ENCODE data around the gene HDAC7. TPM values are rescaled to one million over a fixed set of nuclear protein-coding genes. Genes with fewer than 3 reads are reported as not detected.

HDAC7 gene
- total and polyA plus RNA-seq, 2 experiments from 2014 or later = 41.3 to 60.1 TPM

- Histone ChIP-seq H3K9me2 (ENCODE audit: insufficient read depth) (no peaks in the 10 kb centered on the region), H3K79me2 (replicated peaks; ENCODE audit: insufficient read depth) (no peaks in the 10 kb centered on the region), H3K36me3 (ENCODE audit: insufficient read depth) (no peaks in the 10 kb centered on the region), H3K27ac (ENCODE audit: low read depth) (no peak overlapping the region), H3K4me3 (no peak overlapping the region), H3K27me3 (ENCODE audit: insufficient read depth) (no peaks in the 10 kb centered on the region), H3K4me1 (ENCODE audit: insufficient read depth) (peaks cover 16% of the 10 kb centered on the region), H3K4me2 (no peak overlapping the region), H2AFZ (no peak overlapping the region), H3F3A (replicated peaks; ENCODE audit: low read depth) (no peaks in the 10 kb centered on the region), H4K20me1 (replicated peaks; ENCODE audit: insufficient read depth) (no peaks in the 10 kb centered on the region)
- peaks cover 51% of the 10 kb centered on the region for H3K4me1 Mint-ChIP-seq
- no peaks in the 10 kb centered on the region for H3K9me3 Mint-ChIP-seq
- no peak overlapping the region for H3K4me3 Mint-ChIP-seq
- no peak for ATAC-seq
- no peak for DNase-seq (ENCODE audit: low spot score)
- no peak overlapping the region for H3K27ac Mint-ChIP-seq
- H3K36me3 Mint-ChIP-seq (ENCODE audit: low read depth) = peaks cover 4% of the 10 kb centered on the region; the same call in 1 of the 3 replicates
- no peak for TF ChIP-seq NANOG (IDR thresholded peaks at IDR 0.05; ENCODE audit: borderline replicate concordance)
- TF ChIP-seq EZH2phosphoT487 (IDR thresholded peaks at IDR 0.05; ENCODE audit: unreplicated experiment) = no peak
- H3K27me3 Mint-ChIP-seq (ENCODE audit: insufficient read depth, low read depth, poor library complexity) = peaks cover 8% of the 10 kb centered on the region
Measured at GRCh38 chr12:47752121-47752520, 67.6 kb downstream of the HDAC7 start.

DNA sequence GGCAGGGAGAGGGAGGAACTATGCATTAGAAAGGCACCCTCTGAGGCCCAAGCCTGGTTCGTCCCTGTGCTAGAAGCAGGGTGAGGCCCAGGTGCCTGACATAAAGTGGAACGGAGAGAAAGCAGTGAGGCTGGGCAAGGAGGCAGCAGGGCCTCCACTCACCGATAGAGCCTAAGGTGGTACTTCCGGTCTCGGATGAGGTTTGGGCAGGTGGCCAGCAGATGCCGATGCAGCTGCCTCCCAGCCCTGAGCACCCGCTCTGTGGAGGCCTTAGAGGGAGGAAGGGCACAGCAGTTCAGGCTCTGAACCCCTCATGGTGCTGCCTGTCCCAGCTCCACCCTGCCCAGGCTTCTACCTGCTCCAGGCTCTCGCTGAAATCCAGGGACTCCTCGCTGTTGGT lies 68.1 kb downstream of the HDAC7 start:
- TF ChIP-seq ZNF462 (CRISPR knock-in tag; IDR thresholded peaks at IDR 0.05) (no peak), REST (IDR thresholded peaks at IDR 0.05; ENCODE audit: unreplicated experiment) (no peak)
- H3K79me2 ChIP-seq (replicated peaks; ENCODE audit: insufficient read depth) = no peaks in the 10 kb centered on the region
- H3F3A ChIP-seq (replicated peaks; ENCODE audit: low read depth) = no peaks in the 10 kb centered on the region
- no peaks in the 10 kb centered on the region for H4K20me1 ChIP-seq (replicated peaks; ENCODE audit: insufficient read depth)
- no peaks in the 10 kb centered on the region for H3K27me3 ChIP-seq (ENCODE audit: insufficient read depth)
- H3K4me1 ChIP-seq (ENCODE audit: insufficient read depth) = peaks cover 16% of the 10 kb centered on the region
- Mint-ChIP-seq H3K36me3 (ENCODE audit: low read depth) (peaks cover 4% of the 10 kb centered on the region; the same call in 1 of the 3 replicates), H3K27ac (no peak overlapping the region), H3K4me3 (no peak overlapping the region), H3K9me3 (no peaks in the 10 kb centered on the region), H3K27me3 (ENCODE audit: insufficient read depth, low read depth, poor library complexity) (peaks cover 14% of the 10 kb centered on the region), H3K4me1 (peaks cover 53% of the 10 kb centered on the region)
- H3K27ac ChIP-seq (ENCODE audit: low read depth) = no peak overlapping the region
- H3K9me2 ChIP-seq (ENCODE audit: insufficient read depth) = no peaks in the 10 kb centered on the region
- H3K36me3 ChIP-seq (ENCODE audit: insufficient read depth) = no peaks in the 10 kb centered on the region
- H3K4me3 ChIP-seq = no peak overlapping the region
- ATAC-seq (no peak), DNase-seq (ENCODE audit: low spot score) (no peak)
- no peak overlapping the region for H2AFZ ChIP-seq
- H3K4me2 ChIP-seq = no peak overlapping the region

Data from GM23338 (cell line).